HG03469 (cell line): ENCODE data around the gene CASZ1.

ENCODE experiments used
- ATAC-seq: cut with Tn5 transposase; IDR thresholded peaks from one replicate; pipeline ENCODE4 v1.9.1; 2021; ENCODE audit warnings: mild to moderate bottlenecking, moderate library complexity, moderate number of reproducible peaks; ENCODE audit not compliant: unreplicated experiment

Gene CASZ1

GRCh38 chr1:10795276-10796021 lies 997 bp downstream of the CASZ1 start:
- ATAC-seq = no peak

GRCh38 chr1:10794724-10795275 lies 1.6 kb downstream of the CASZ1 start:
- ATAC-seq = no peak

GRCh38 chr1:10793129-10793651 lies 3.3 kb downstream of the CASZ1 start:
- ATAC-seq = no peak

GRCh38 chr1:10791105-10791951 lies 5.1 kb downstream of the CASZ1 start:
- ATAC-seq = no peak

- no peak for ATAC-seq
Measured at GRCh38 chr1:10789803-10790702, 6.4 kb downstream of the CASZ1 start.

- no peak for ATAC-seq
Measured at GRCh38 chr1:10789047-10789791, 7.2 kb downstream of the CASZ1 start.

- no peak for ATAC-seq
Measured at GRCh38 chr1:10788592-10789006, 7.8 kb downstream of the CASZ1 start.

- no peak for ATAC-seq
Measured at GRCh38 chr1:10787286-10787685, 9.2 kb downstream of the CASZ1 start.

- ATAC-seq = no peak
Measured at GRCh38 chr1:10785728-10786638, 10.5 kb downstream of the CASZ1 start.

- no peak for ATAC-seq
Measured at GRCh38 chr1:10784998-10785727, 11.3 kb downstream of the CASZ1 start.

- no peak for ATAC-seq
Measured at GRCh38 chr1:10782491-10783244, 13.8 kb downstream of the CASZ1 start.

GRCh38 chr1:10781137-10781536 lies 15.3 kb downstream of the CASZ1 start:
- no peak for ATAC-seq

- ATAC-seq = no peak
Measured at GRCh38 chr1:10779841-10780240, 16.6 kb downstream of the CASZ1 start.

GRCh38 chr1:10779201-10779600 lies 17.2 kb downstream of the CASZ1 start:
- no peak for ATAC-seq

- no peak for ATAC-seq
Measured at GRCh38 chr1:10778640-10779039, 17.8 kb downstream of the CASZ1 start.

- ATAC-seq = no peak
Measured at GRCh38 chr1:10777749-10778574, 18.5 kb downstream of the CASZ1 start.
